ENCODE data around the gene CIDEA.

Gene CIDEA

DNA sequence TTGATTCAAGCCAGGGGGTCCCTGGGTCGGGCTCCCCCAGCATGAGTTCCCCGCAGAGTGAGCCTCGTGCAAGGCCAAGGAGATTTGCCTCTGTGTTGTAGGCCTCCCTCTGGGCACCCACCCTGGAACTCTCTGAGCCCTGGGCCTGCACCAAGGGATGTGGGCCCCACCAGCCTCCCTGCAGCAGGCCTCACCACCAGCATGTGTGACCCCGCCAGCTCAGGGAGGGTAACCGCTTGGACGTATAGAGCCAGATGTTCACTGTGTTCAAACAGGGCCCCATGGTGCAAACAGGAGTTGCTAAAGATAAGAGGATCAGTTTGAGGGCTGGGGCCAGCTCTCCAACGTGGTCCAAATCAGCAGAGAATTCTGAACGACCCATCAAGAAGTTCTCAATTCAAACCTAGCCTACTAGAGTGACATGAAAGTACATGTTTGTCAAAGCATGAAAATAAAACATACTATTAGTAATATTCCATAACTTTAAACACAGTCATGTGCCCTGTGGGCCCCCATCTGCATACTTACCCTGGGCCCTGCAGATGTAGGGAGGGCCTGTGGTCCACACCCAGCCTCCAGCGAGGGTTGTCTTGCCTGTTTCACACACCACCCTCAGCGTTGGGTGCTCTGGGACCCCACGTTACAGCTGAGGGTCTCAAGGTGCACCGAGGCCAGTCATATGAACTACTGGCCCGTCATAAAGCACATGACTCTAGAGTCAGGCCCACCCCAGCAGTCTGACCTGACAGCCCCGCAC lies 48.4 kb downstream of the CIDEA start:
- DNase-seq = no peak

- DNase-seq = no peak
Observed at GRCh38 chr18:12304351-12305210, 50.4 kb downstream of the CIDEA start.

- no peak for DNase-seq
Observed at GRCh38 chr18:12305211-12305610, 51.0 kb downstream of the CIDEA start.

- DNase-seq = no peak
Observed at GRCh38 chr18:12305930-12306629, 51.9 kb downstream of the CIDEA start.

GRCh38 chr18:12306752-12307700 lies 52.9 kb downstream of the CIDEA start:
- DNase-seq = peak; percentile 10

DNA sequence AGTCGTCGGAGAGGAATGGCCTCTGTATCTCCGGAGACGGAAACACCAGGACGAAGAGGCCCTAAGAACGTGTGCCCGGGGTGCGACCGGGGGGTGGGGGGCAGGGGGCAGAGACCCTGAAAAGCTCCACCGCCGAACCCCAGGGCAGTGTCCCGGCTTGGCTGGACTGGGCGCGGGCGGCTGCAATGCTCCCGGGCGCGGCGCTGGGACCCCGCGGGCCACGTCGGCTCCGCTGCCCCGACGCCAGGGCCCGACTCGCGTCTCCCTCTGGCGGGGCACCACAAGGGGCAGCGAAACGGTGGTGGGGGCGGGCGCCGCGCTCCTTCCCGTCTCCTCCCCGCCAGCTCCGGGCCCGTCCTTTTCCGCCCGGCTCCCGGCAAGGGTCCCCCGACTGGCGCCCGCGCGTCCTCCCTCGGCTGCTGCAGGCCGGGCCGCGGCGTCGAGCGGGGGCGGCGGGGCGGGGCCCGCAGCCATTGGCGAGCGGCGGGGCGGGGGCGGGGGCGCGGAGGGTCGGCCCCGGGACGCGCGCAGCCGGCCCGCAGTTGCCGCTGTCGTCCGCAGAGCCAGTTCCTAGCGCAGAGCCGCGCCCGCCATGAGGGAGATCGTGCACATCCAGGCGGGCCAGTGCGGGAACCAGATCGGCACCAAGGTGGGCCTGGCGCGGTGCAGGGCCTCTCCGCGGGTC lies 53.7 kb downstream of the CIDEA start, which contains the start of gene TUBB6:
Gene TUBB6 (plus strand): TSS at position 541 of the 685 bp plus-strand sequence. CDS start 52 bp downstream, at position 593.
- peak; percentile 32 for DNase-seq

DNA sequence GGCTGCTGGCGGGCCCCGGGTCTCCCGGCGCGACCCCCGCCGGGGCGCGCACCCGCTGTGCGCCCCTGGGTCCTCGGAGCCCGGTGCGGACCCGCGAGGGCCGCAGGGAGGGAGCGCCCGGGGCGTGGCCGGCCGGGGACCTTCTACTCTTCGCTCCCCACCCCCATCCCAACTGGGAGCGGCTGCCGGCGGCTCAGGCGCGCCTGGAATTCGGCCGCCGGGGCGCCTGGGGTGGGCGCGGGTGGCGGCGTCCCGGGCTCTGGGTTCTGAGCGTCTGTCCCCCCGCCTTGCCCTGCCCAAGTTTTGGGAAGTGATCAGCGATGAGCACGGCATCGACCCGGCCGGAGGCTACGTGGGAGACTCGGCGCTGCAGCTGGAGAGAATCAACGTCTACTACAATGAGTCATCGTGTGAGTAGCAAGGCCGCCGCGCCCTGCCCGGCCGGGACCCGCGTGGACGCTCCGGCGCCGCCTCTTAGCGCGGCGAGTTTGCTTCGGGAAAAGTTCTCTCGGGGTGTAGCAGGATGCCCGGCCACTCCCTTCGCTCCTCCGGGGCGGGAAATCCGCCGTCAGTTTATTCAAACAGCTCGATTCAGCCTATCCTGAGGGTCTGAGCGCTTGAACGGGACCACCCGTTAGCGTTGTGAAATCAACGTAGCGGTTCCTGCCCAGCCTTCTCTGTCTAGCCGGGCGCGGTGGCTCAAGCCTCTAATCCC lies 54.4 kb downstream of the CIDEA start:
- peak; percentile 51 for DNase-seq

DNA sequence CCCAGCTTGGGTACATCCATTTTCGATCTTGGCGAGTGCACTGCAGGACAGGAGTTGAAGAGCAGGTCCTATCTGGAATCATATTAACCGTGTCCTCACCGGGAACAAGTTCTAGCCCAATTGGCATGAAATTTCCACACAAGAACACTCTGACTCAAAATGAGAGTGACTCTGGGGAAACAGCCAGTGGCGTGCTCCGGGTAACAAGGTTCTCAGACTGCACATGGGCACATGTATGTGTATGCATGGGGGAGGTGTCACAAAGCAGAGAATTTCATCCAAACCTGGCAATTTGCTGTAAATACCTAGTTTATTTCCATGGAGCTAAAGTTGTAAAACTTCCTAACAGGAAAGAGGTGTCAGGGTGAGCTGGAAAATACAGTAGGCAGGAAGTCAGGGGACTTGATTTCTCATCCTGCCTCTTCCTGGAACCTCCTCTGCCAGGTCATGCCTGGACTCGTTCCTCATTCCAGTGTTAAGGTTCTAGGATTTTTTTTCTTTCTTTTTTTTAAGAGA lies 55.6 kb downstream of the CIDEA start:
- peak; percentile 19 for DNase-seq

DNA sequence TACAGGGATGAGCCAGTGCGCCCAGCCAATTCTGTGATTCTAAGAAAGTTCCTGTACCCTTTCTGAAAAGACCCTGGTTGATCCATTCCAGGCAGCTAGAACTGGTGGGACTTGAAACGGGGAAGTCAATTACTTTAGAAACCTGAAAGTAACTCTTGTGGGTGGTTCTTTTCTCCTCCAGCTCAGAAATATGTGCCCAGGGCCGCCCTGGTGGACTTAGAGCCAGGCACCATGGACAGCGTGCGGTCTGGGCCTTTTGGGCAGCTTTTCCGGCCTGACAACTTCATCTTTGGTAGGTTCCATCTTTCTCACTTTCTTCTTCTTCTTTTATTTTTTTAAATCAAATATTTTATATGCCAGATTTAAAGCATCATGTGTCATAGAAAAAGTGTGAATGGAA lies 56.6 kb downstream of the CIDEA start:
- no peak for DNase-seq

DNA sequence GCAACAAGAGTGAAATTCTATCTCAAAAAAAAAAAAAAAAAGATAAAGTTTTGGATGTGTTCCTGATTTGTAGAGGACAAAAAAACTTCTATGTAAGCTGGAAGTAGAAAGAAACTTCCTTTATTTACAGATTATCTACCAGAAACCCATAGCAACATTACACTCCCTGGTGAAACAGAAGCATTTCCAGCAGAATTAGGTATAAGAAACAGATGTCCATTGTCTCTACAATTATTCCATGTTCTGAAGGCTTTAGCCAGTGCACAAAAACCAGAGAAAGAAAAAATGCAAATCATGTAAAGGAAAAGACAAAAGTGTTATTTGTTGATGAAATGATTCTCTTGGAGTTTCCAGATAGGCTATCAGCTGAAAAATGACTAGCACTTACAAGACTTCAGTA lies 58.8 kb downstream of the CIDEA start:
- DNase-seq = no peak

DNA sequence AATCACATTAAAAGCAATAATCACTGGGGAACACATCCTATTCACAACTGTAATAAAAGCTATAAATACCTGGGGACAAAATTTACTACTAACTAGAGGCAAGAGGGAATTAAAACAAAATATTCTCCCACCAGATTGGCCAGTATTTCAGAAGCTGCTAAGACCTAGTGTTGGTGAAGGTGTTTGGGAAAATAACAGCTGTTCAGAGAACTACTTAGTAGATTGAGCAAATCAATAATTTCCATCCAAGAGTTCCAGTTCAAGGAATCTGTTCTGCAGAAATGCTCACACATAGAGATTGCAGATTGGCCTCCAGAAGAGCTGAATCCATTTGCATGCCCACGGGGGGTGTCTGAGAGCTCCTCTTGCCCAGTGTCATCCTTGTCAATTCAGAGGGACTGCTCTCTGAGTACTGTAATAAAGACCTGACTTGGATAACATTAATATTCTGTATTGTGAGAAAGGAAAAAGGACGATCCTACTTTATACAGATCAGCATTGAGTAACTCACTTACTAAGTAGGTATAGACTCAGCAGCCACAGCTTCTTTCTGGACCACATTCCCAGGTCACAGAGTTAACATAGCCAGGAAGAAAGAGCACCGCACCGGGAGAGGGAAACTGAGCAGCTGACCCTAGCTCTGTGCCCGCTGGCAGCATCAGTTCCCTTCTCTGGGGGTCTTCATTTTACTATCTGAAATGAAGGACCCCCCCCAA lies 59.5 kb downstream of the CIDEA start:
- no peak for DNase-seq

GRCh38 chr18:12314591-12315305 lies 60.6 kb downstream of the CIDEA start:
- no peak for DNase-seq

DNA sequence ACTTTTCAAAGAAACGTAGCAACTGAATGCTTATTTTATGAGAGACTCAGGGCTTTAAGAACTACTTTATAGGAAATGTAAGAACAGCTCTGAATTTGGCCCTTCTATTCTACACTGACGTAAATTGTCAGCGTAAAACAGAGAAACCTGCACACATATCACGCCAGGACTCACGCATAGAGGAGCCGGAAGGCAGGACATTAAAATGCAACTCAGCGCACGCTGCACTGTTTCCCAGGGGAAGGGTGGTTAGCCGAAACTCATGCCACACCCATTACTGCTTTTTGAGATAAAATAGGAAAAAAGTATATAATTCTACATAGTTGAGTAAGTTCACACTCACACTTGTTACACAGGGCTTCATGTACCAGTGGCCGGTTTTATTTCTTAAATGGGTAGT lies 61.3 kb downstream of the CIDEA start:
- no peak for DNase-seq

- no peak for DNase-seq
Observed at GRCh38 chr18:12315911-12316310, 61.8 kb downstream of the CIDEA start.

GRCh38 chr18:12317664-12318333 lies 63.6 kb downstream of the CIDEA start:
- no peak for DNase-seq

- DNase-seq = no peak
Observed at GRCh38 chr18:12318334-12318697, 64.2 kb downstream of the CIDEA start.

GRCh38 chr18:12318857-12319256 lies 64.7 kb downstream of the CIDEA start:
- no peak for DNase-seq

DNA sequence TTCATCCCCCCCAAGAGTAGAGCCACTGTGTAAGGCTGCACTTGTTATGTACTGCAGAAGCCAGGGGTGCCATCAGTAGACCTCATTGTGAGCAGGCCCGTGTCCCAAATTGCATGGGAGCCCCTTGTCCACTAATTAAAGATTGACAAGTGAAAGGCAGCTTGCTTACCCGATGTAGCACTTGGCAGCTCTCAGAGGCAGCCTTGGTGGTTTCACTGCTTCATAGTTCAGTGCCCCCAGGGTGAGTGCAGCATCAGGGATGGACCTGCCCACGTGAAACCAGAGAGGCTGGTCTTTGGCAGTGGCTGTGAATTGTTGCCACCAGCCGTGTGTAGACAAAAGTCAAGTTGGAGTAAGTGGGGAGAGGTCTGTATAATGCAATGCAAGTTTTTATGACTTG lies 67.2 kb downstream of the CIDEA start:
- DNase-seq = no peak

Data from activated CD4-positive, alpha-beta T cell treated with anti-CD3 and anti-CD28 coated beads, Interleukin-2, Interleukin-6, amounts not matched to agents 100 ng/mL and 50 ng/mL, durations not matched to agents 16 hours and 8 hours (primary cell).